Body of pancreas (tissue), 4 donors: ENCODE data around the gene AGBL4.

ENCODE experiments used
- CTCF ChIP-seq, 7 experiments: fragments of 450-650 bp in 4 of 7; fragments of 200-600 bp in 3 of 7; sonication (generic) in 3 of 7; IDR thresholded peaks; one replicate each; pipeline ENCODE4 v1.5.1; 2016 to 2019; ENCODE audit warnings: antibody characterized with exemption in 7 of 7
- POLR2A ChIP-seq, 3 donors: fragments of 450-650 bp; IDR thresholded peaks; one replicate each; pipeline ENCODE4 v1.6.1; 2016; ENCODE audit warnings: antibody characterized with exemption in 3 of 3, mild to moderate bottlenecking in 2 of 3

GRCh38 chr1:48600182-48600581 lies 1423.6 kb downstream of the AGBL4 start:
- TF ChIP-seq CTCF (IDR thresholded peaks at IDR 0.05) (no peak), POLR2A (IDR thresholded peaks at IDR 0.05) (no peak)
